ENCODE measurements around the gene NKTR. TPM values are rescaled to one million over a fixed set of nuclear protein-coding genes. Genes with fewer than 3 reads are reported as not detected.

Gene NKTR
- total RNA-seq, 4 donors from 2014 or later: 52.2 to 274 (median 91.1) TPM

DNA sequence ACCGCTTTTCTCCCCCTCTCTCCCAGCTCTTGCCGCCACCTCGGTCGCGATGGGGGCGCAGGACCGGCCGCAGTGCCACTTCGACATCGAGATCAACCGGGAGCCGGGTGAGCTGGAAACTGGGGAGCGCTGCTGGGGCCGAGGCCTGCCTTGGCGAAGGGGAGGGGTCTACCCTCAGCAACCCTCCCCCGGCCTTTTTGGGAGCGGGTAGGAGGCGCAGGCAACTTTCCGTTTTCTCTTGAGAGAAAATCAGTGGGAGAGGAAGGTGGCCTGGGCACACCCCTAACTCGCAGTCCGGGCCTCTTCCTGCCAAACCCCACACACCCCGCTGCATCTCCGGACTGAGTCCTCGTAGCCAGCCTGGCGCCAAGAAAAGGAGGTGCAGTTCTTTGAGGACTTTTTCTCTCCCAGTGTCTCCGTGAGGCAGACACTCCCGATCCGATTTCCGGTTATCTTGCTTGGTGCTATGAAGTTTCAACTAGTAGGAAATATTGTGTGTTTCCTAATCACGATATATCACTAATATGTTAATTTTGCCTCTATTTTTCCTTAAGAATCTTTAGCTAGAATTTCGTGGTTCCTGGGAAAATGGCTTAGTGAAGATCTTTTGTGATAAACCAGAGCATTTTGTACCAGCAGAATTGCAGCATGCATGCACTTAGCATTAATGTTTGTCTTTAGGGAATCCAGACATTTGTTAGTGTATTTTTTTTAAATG lies 631 bp downstream of the NKTR start:
- ATAC-seq (ENCODE audit: low FRiP score) (peak; percentile 74), DNase-seq (ENCODE audit: low spot score) (peak; percentile 28)
- TF ChIP-seq CTCF (IDR thresholded peaks at IDR 0.05): no peak

GRCh38 chr3:42601896-42602581 lies 1.6 kb downstream of the NKTR start:
- no peak for TF ChIP-seq CTCF (IDR thresholded peaks at IDR 0.05)
- ATAC-seq (ENCODE audit: low FRiP score) (no peak), DNase-seq (ENCODE audit: low spot score) (no peak)

DNA sequence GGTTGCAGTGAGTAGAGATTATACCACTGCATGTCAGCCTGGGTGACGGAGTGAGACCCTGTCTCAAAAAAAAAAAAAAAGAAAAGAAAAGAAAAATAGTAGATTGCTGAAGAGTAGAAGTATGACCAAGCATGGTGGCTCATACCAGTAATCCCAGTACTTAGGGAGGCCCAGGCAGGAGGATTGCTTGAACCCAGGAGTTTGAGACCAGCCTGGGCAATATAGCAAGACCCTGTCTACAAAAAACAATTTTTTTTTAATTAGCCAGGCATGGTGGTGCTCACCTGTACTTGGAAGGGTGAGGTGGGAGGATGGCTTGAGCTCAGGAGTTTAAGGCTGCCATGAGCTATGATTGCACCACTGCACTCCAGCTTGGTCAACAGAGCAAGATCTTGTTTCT lies 2.5 kb downstream of the NKTR start:
- no peak for TF ChIP-seq CTCF (IDR thresholded peaks at IDR 0.05)
- DNase-seq (ENCODE audit: low spot score) (no peak), ATAC-seq (ENCODE audit: low FRiP score) (no peak)

DNA sequence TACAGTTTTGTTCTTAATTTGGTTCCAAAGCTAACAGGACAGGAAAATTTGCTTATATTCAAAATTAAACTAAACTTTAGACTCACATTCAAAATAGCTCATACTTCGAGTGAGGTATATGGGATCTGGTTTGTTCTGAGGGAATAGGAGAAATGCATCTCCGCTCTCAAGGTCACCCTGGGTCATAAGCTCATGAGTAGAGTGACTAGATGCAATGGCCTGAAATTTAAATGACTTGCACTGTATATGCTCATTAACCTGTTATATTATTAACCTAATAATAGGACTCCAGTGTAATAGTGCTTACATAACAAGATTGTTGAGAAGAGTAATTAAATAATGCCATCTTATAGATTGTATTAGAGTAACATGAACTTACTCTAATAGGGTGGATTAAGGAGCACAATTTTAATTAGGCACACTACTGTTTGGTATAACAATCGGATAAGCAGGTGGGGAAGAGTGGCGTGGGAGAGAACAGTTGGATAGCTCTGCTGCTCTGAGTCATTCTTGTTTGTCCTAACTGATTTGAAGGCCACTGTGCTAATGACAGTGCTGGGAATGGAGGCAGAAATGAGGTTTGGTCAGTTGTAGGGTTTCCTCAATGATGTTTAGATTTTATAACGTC lies 5.2 kb downstream of the NKTR start:
- no peak for ATAC-seq (ENCODE audit: low FRiP score)
- TF ChIP-seq CTCF (IDR thresholded peaks at IDR 0.05): no peak
- DNase-seq (ENCODE audit: low spot score): no peak

- TF ChIP-seq CTCF (IDR thresholded peaks at IDR 0.05): no peak
- DNase-seq (ENCODE audit: low spot score): no peak
- ATAC-seq (ENCODE audit: low FRiP score): no peak
Measured at GRCh38 chr3:42608581-42608980, 8.1 kb downstream of the NKTR start.

- no peak for TF ChIP-seq CTCF (IDR thresholded peaks at IDR 0.05)
- DNase-seq (ENCODE audit: low spot score) (no peak), ATAC-seq (ENCODE audit: low FRiP score) (no peak)
Measured at GRCh38 chr3:42610976-42611375, 10.5 kb downstream of the NKTR start.
